Natural killer cell treated with Interleukin-12 subunit alpha and Interleukin-12 subunit beta and Interleukin-15 and Interleukin-18, amount 100 ng/mL, for 72 hours (primary cell): ENCODE results near the gene CFAP73. TPM values are rescaled to one million over a fixed set of nuclear protein-coding genes. Genes with fewer than 3 reads are reported as not detected.
A peak's percentile ranks its signal among the peaks of the same experiment; 100 is the strongest.

Source experiments
- ATAC-seq, 2 donors: fragments of 150-1000 bp; cut with Tn5 transposase in 1 of 2; sonication (Bioruptor Pico), chemical (Tn5 transposase) in 1 of 2; 2 replicates each; pipeline ENCODE4 v1.10.0; 2021
- DNase-seq: peaks from one replicate; pipeline ENCODE4 v3.0.0; 2022; ENCODE audit warnings: low spot score
- H3K27ac Mint-ChIP-seq, 2 donors: 1 replicate in 1 of 2; 2 replicates in 1 of 2; pipeline ENCODE4 v1.8.0; 2022; ENCODE audit warnings: mixed read lengths in 2 of 2, mild to moderate bottlenecking in 1 of 2, moderate library complexity in 1 of 2
- H3K27me3 Mint-ChIP-seq, 2 donors: 1 replicate in 1 of 2; 2 replicates in 1 of 2; pipeline ENCODE4 v1.8.0; 2022; ENCODE audit warnings: mixed read lengths in 2 of 2
- H3K36me3 Mint-ChIP-seq: one replicate; pipeline ENCODE4 v1.8.0; 2022; ENCODE audit warnings: mixed read lengths
- H3K4me1 Mint-ChIP-seq, 2 donors: 1 replicate in 1 of 2; 2 replicates in 1 of 2; pipeline ENCODE4 v1.8.0; 2022; ENCODE audit warnings: low read depth in 2 of 2, mixed read lengths in 2 of 2, mild to moderate bottlenecking in 1 of 2
- H3K4me3 Mint-ChIP-seq: one replicate; pipeline ENCODE4 v1.8.0; 2022; ENCODE audit warnings: mixed read lengths
- H3K9me3 Mint-ChIP-seq: 2 replicates; pipeline ENCODE4 v1.8.0; 2022; ENCODE audit warnings: mixed read lengths
- total RNA-seq, 2 donors: library from RNA; stranded (reverse); gene quantifications; one replicate each; pipeline ENCODE4 v1.2.3, GENCODE V29; 2022

Gene CFAP73
- under 1 TPM in 1 of 2 donors, not detected in 1; 0.28 TPM for total RNA-seq

DNA sequence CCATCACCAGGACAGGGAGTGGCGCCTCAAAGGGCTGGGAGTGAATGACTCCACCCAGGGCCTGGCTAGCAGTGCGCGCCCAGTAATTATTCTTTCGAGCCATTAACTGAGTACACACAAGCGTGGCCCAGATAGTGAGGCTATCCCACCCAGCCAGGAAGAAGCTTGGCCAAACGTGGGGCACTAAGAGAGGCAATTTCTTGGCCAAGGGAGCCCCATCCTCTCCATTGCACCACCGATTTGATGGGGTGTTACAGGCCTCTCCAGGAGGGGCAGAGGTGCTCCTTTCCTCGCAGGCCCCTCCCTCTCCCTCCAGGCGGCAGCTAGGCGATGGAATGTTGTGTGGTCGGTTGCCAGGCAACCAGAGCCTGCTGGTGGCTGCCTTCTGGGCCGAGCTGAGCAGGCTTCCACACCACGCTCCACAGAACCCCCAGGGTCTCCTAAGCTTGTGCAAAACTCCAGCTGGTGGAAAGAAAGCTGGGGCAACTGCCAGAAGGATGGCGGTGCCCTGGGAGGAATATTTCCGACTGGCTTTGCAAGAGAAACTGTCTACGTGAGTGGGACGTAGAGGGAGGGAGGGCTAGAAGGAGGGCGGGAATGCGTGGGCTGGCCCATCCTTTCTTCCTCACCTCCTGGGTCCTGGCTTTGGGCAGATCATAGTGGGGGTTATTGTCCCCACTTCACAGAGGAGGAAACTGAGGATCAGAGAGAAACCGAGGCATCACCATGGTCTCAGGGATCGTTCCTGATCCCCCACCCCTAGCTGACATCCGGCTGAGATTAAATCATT, at the start of gene CFAP73:
CFAP73 (plus strand) TSS at position 364 of the 790 bp plus-strand sequence; CDS start at position 498, 134 bp downstream.
- no peak within 1 kb of the TSS for H3K27ac Mint-ChIP-seq
- peaks cover 13 to 14% of the 10 kb centered on the region in 2 donors for H3K4me1 Mint-ChIP-seq
- H3K36me3 Mint-ChIP-seq, result no peaks in the 10 kb centered on the region
- no peak within 1 kb of the TSS for H3K4me3 Mint-ChIP-seq
- DNase-seq, result no peak
- no peak for ATAC-seq
- H3K9me3 Mint-ChIP-seq, result no peaks in the 10 kb centered on the region
- H3K27me3 Mint-ChIP-seq, result peaks cover 15 to 18% of the 10 kb centered on the region in 2 donors

DNA sequence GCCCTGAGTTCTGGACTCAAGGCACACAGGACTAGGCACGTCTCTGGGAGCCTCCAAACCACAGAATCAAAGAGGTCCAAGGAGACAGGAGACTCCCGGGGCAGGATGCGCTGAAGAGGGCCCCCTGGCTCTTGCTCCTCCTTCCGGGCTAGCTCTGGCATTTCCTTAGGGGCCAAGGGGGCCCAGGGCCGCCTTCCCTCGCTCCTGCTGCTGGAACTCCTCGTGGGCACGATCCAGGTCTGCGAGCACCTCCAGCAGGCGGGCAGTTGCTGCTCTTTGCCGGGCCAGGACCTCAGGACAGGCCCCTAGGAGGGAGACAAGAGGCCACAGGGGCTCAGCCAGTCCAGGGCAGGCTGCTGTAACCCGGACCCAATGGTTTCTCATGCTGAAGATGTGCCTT, 49.8 kb upstream of the CFAP73 start:
- DNase-seq (no peak), ATAC-seq (no peak)
- Mint-ChIP-seq H3K27ac (no peak overlapping the region), H3K4me1 (peaks cover 4 to 5% of the 10 kb centered on the region in 2 donors), H3K36me3 (no peaks in the 10 kb centered on the region), H3K27me3 (no peaks in the 10 kb centered on the region), H3K9me3 (no peaks in the 10 kb centered on the region), H3K4me3 (no peak overlapping the region)

DNA sequence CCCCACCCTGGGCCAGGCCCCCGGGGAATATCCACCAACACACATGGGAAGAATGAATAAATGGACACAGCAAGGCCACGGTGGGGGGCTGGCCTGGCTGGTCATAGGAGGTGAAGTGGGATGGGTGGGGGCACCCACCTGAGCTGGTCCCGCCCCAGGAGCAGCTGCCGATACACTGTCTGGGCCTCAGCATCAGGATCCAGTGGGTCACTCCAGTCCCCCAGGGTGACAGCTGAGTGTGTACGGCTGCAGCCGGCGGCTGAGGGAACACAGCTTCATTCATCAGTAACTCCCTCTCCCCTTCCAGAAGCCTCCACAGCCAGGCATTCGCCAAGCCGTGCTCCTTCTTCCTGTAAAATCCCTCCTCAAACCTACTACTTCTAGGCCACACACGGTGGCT, 47.8 kb upstream of the CFAP73 start:
- ATAC-seq, result no peak
- Mint-ChIP-seq H3K27ac (no peak overlapping the region), H3K36me3 (no peaks in the 10 kb centered on the region), H3K4me1 (no peaks in the 10 kb centered on the region), H3K9me3 (no peaks in the 10 kb centered on the region), H3K27me3 (peaks cover 0 to 8% of the 10 kb centered on the region in 2 donors), H3K4me3 (no peak overlapping the region)
- DNase-seq, result no peak

DNA sequence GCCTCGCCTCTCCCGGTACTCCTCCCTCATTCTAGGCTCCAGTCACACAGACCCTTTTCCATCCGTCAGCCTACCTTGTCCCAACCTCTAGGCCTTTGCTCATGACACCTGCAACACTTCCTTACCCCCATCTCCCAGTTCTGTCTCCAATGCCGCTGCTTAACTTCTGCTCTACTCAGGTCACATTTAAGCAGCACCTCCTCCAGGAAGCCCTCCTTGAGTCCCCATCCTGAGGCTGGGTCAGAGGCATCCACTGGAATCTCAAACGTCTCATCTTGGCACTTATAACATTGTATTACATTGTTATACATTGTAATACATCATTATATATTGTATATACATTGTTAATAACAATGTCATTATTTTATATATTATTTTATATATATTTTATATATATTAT, 46.7 kb upstream of the CFAP73 start:
- no peaks in the 10 kb centered on the region for H3K4me1 Mint-ChIP-seq
- no peak overlapping the region for H3K4me3 Mint-ChIP-seq
- H3K9me3 Mint-ChIP-seq, result no peaks in the 10 kb centered on the region
- no peak for ATAC-seq
- no peak overlapping the region for H3K27ac Mint-ChIP-seq
- DNase-seq, result no peak
- peaks cover 0 to 8% of the 10 kb centered on the region in 2 donors for H3K27me3 Mint-ChIP-seq
- H3K36me3 Mint-ChIP-seq, result no peaks in the 10 kb centered on the region

DNA sequence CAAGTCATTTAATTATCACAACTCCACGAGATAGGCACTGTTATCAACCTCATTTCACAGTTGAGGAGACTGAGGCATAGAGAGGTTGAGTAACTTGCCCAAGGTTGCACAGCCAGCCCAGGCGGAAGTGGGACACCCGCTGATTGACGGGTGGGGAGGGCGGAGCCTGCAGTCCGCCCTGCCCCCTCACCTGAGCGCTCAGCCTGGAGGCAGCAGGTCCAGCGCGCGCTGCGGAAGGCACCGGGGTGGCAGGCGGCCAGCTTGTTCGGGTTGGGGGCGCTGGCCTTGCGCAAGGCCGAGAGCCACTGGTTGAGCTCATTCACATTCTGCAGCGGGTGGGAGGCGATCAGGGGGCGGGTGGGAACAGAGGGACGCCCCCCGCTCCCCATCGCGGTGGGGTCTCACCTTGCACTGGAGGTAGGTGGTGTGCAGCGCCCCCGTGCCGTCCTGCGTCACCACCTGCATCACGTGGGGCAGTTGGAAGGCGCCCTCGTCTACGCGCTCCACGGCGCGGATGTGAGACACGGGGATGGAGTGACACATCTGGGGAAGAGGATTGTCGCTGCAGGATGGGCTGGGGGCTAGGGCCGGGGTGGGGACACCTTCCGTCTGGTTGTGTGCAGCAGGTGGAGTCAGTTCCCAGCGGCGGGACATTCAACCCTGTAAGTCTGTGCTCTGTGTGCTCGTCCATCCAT, 45.6 kb upstream of the CFAP73 start:
- H3K4me1 Mint-ChIP-seq, result no peaks in the 10 kb centered on the region
- H3K4me3 Mint-ChIP-seq, result peak overlapping the region; percentile 30
- H3K27me3 Mint-ChIP-seq, result peaks cover 0 to 8% of the 10 kb centered on the region in 2 donors
- no peaks in the 10 kb centered on the region for H3K9me3 Mint-ChIP-seq
- no peak overlapping the region for H3K27ac Mint-ChIP-seq
- no peaks in the 10 kb centered on the region for H3K36me3 Mint-ChIP-seq
- ATAC-seq, result peak; percentile 60 to 74
- no peak for DNase-seq

DNA sequence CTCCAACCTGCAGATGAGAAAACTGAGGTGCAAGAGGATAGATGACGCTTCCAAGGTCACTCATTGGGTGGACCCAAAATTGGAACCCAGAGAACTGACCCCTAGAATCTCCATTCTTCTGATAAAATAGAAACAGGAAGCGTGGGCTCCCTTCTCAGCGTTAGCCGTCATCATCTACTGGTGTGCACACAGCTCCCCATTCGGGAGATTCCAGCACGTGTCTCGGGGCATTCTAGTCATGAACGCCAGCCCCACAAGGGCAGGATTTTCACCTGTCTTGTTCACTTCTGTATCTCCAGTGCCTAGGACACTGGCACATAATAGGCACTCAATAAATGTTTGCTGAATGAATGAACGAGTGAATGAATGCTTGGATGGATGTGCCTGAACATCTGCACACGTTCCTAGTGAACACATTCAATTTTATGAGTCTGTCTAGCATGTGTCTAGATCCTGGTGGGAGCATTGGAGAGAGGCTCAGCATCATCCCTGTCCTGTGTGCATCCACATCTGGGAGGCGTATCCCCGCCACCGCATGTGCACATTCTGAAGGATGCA, 44.5 kb upstream of the CFAP73 start:
- Mint-ChIP-seq H3K27me3 (peaks cover 0 to 8% of the 10 kb centered on the region in 2 donors), H3K36me3 (no peaks in the 10 kb centered on the region), H3K9me3 (no peaks in the 10 kb centered on the region), H3K4me1 (no peaks in the 10 kb centered on the region), H3K27ac (no peak overlapping the region), H3K4me3 (no peak overlapping the region)
- ATAC-seq (no peak), DNase-seq (no peak)

- no peak overlapping the region for H3K27ac Mint-ChIP-seq
- H3K36me3 Mint-ChIP-seq, result no peaks in the 10 kb centered on the region
- DNase-seq (no peak), ATAC-seq (no peak)
- peaks cover 0 to 3% of the 10 kb centered on the region in 2 donors for H3K4me1 Mint-ChIP-seq
- H3K27me3 Mint-ChIP-seq, result peaks cover 0 to 8% of the 10 kb centered on the region in 2 donors
- no peak overlapping the region for H3K4me3 Mint-ChIP-seq
- H3K9me3 Mint-ChIP-seq, result no peaks in the 10 kb centered on the region
Observed at GRCh38 chr12:113105606-113106271, 43.8 kb upstream of the CFAP73 start.

GRCh38 chr12:113106361-113106760, 43.2 kb upstream of the CFAP73 start:
- H3K4me3 Mint-ChIP-seq, result no peak overlapping the region
- H3K4me1 Mint-ChIP-seq, result peaks cover 0 to 3% of the 10 kb centered on the region in 2 donors
- DNase-seq (no peak), ATAC-seq (no peak)
- H3K9me3 Mint-ChIP-seq, result no peaks in the 10 kb centered on the region
- no peak overlapping the region for H3K27ac Mint-ChIP-seq
- no peaks in the 10 kb centered on the region for H3K36me3 Mint-ChIP-seq
- peaks cover 0 to 11% of the 10 kb centered on the region in 2 donors for H3K27me3 Mint-ChIP-seq

GRCh38 chr12:113108308-113108707, 41.2 kb upstream of the CFAP73 start:
- Mint-ChIP-seq H3K27ac (no peak overlapping the region), H3K4me1 (peaks cover 0 to 3% of the 10 kb centered on the region in 2 donors), H3K9me3 (no peaks in the 10 kb centered on the region), H3K36me3 (no peaks in the 10 kb centered on the region), H3K27me3 (peaks cover 0 to 15% of the 10 kb centered on the region in 2 donors), H3K4me3 (no peak overlapping the region)
- no peak for DNase-seq
- no peak for ATAC-seq

DNA sequence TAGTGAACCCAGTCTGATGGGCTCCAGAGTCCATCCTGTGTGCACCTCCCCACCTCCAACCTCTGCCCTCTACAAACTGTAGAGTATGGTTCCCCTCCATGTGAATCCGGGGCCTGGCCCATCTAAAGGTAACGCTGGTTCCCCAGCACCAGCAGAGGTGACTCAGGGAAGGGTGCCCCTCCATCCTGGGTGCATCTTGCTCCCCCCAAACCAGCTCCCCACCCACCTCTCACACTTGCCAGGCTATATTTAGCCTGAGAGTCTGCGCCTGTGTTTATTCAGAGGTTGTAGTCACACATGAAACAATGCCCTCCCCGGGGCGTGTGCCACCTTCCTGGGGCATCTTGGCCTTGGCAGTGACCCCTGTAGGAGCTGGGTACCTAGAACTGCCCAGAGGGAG, 40.2 kb upstream of the CFAP73 start:
- no peak overlapping the region for H3K4me3 Mint-ChIP-seq

GRCh38 chr12:113109872-113110599, 39.5 kb upstream of the CFAP73 start:
- H3K27me3 Mint-ChIP-seq, result peaks cover 0 to 13% of the 10 kb centered on the region in 2 donors
- H3K36me3 Mint-ChIP-seq, result no peaks in the 10 kb centered on the region
- H3K4me1 Mint-ChIP-seq, result peaks cover 0 to 3% of the 10 kb centered on the region in 2 donors
- H3K4me3 Mint-ChIP-seq, result no peak overlapping the region
- no peak for DNase-seq
- no peak overlapping the region for H3K27ac Mint-ChIP-seq
- no peak for ATAC-seq
- no peaks in the 10 kb centered on the region for H3K9me3 Mint-ChIP-seq

More for the DNA sequence above, 40.2 kb upstream of the CFAP73 start:
- Mint-ChIP-seq H3K9me3 (no peaks in the 10 kb centered on the region), H3K36me3 (no peaks in the 10 kb centered on the region), H3K27ac (no peak overlapping the region), H3K4me1 (peaks cover 0 to 3% of the 10 kb centered on the region in 2 donors), H3K27me3 (peaks cover 0 to 15% of the 10 kb centered on the region in 2 donors)
- no peak for DNase-seq
- no peak for ATAC-seq

- no peak for ATAC-seq
- Mint-ChIP-seq H3K9me3 (no peaks in the 10 kb centered on the region), H3K4me3 (no peak overlapping the region), H3K27ac (no peak overlapping the region), H3K36me3 (no peaks in the 10 kb centered on the region), H3K4me1 (peaks cover 0 to 3% of the 10 kb centered on the region in 2 donors), H3K27me3 (peaks cover 0 to 10% of the 10 kb centered on the region in 2 donors)
- DNase-seq, result no peak
Observed at GRCh38 chr12:113111247-113111646, 38.3 kb upstream of the CFAP73 start.
